GM12878 (cell line): ENCODE results near the gene UFSP2. TPM values are rescaled to one million over a fixed set of nuclear protein-coding genes. Genes with fewer than 3 reads are reported as not detected.

Experiments
- FOXK2 ChIP-seq: fragments of 450-650 bp; IDR thresholded peaks from 2 replicates; pipeline ENCODE4 v1.6.1; 2017; ENCODE audit warnings: mild to moderate bottlenecking, moderate library complexity
- RFX5 ChIP-seq: IDR thresholded peaks from 2 replicates; pipeline ENCODE4 v1.6.1; 2011; ENCODE audit warnings: low read depth, low read length, improper control_type of control experiment
- TARDBP ChIP-seq: IDR thresholded peaks from 2 replicates; pipeline ENCODE4 v1.6.1; 2016; ENCODE audit warnings: borderline replicate concordance
- polyA plus RNA-seq, 11 experiments: library from polyadenylated mRNA; depleted of rRNA in 4 of 11; unstranded in 6 of 11; stranded (reverse) in 5 of 11; fragments of >200 nt; fragmentation: Nextera tagmentation in 4 of 11; fragmentation: Illumina TruSeq in 1 of 11; extraction: Ambion mirVana in 4 of 11; extraction: Trizol in 1 of 11; gene quantifications; 1 replicate in 1 of 11; 2 replicates in 10 of 11; pipeline versions ENCODE4 v1.2.1 to v1.2.3, GENCODE V29; 2011 to 2016; ENCODE audit warnings: inconsistent platforms in 2 of 11, missing spikeins in 2 of 11, low read depth in 1 of 11
- total RNA-seq, 4 experiments: library from RNA; depleted of rRNA in 3 of 4; stranded (reverse); fragments of >200 nt in 3 of 4; fragmentation: Illumina TruSeq in 1 of 4; extraction: Trizol in 1 of 4; gene quantifications; 2 replicates each; pipeline versions ENCODE4 v1.2.1 to v1.2.3, GENCODE V29; 2013 to 2021
- TF ChIP-seq, protein P1 (sequence below): fragments of 450-650 bp; IDR thresholded peaks from 2 replicates; pipeline ENCODE4 v1.6.1; 2018; ENCODE audit warnings: mild to moderate bottlenecking, low read depth, moderate library complexity; ENCODE audit not compliant: partially characterized antibody
- TF ChIP-seq, protein P2 (sequence below): fragments of 450-650 bp; IDR thresholded peaks from 2 replicates; pipeline ENCODE4 v1.6.1; 2016; ENCODE audit warnings: mild to moderate bottlenecking
- TF ChIP-seq, protein P3 (sequence below): fragments of 450-650 bp; conservative IDR thresholded peaks from 2 replicates; pipeline ENCODE4 v1.6.1; 2017; ENCODE audit warnings: mild to moderate bottlenecking, moderate library complexity

Gene UFSP2
- total and polyA plus RNA-seq, 10 of the 15 experiments (the other 5 are each of a cell fraction or from before 2014, with no cell fraction given), result 25.4 to 53.1 (median 37.7) TPM

DNA sequence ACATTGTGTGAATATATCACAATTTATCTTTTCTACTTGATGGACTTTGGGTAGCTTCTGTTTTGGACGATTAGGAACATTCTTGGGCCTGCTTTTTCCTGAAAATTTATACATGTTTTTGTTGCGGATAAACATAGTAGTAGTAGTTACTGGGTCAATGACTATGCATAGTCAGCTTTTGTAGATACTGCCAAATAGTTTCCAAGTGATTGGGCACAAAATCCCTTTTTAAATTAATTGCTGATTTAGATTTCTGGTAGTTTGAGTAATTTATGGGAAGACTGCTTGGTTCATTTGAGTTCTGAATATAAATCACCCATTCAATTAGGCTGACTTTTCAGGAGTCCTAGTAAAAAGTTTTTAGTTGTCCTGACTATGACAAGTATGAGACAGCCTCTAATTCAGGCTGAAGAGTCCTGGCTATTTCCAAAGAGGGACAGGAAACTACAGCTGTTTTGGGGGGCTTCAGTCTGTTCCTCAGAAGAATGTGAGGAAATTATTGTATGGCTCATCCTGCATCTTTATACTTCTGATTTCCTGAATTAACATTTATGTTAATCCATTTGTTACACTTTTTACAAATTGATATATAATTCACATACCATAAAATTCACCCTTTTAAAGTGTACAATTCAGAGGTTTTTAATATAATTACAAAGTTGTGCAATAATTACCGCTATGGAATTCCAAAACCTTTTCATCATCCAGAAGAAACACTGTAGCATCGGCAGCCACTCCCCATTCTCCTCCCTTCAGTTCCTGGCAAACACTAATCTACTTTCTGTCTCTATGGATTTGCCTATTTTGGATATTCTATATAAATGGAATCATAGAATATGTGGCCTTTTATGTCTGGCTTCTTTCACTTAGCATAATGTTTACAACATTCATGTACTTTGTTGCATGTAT lies 44.2 kb downstream of the UFSP2 start (continued):
- TF ChIP-seq, protein P1, sequence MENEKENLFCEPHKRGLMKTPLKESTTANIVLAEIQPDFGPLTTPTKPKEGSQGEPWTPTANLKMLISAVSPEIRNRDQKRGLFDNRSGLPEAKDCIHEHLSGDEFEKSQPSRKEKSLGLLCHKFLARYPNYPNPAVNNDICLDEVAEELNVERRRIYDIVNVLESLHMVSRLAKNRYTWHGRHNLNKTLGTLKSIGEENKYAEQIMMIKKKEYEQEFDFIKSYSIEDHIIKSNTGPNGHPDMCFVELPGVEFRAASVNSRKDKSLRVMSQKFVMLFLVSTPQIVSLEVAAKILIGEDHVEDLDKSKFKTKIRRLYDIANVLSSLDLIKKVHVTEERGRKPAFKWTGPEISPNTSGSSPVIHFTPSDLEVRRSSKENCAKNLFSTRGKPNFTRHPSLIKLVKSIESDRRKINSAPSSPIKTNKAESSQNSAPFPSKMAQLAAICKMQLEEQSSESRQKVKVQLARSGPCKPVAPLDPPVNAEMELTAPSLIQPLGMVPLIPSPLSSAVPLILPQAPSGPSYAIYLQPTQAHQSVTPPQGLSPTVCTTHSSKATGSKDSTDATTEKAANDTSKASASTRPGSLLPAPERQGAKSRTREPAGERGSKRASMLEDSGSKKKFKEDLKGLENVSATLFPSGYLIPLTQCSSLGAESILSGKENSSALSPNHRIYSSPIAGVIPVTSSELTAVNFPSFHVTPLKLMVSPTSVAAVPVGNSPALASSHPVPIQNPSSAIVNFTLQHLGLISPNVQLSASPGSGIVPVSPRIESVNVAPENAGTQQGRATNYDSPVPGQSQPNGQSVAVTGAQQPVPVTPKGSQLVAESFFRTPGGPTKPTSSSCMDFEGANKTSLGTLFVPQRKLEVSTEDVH, result no peak
- TF ChIP-seq, protein P2, sequence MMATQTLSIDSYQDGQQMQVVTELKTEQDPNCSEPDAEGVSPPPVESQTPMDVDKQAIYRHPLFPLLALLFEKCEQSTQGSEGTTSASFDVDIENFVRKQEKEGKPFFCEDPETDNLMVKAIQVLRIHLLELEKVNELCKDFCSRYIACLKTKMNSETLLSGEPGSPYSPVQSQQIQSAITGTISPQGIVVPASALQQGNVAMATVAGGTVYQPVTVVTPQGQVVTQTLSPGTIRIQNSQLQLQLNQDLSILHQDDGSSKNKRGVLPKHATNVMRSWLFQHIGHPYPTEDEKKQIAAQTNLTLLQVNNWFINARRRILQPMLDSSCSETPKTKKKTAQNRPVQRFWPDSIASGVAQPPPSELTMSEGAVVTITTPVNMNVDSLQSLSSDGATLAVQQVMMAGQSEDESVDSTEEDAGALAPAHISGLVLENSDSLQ, result no peak
- TF ChIP-seq, protein P3, sequence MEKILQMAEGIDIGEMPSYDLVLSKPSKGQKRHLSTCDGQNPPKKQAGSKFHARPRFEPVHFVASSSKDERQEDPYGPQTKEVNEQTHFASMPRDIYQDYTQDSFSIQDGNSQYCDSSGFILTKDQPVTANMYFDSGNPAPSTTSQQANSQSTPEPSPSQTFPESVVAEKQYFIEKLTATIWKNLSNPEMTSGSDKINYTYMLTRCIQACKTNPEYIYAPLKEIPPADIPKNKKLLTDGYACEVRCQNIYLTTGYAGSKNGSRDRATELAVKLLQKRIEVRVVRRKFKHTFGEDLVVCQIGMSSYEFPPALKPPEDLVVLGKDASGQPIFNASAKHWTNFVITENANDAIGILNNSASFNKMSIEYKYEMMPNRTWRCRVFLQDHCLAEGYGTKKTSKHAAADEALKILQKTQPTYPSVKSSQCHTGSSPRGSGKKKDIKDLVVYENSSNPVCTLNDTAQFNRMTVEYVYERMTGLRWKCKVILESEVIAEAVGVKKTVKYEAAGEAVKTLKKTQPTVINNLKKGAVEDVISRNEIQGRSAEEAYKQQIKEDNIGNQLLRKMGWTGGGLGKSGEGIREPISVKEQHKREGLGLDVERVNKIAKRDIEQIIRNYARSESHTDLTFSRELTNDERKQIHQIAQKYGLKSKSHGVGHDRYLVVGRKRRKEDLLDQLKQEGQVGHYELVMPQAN, result no peak
- TF ChIP-seq RFX5, result no peak
- TF ChIP-seq FOXK2, result no peak
- TF ChIP-seq TARDBP, result no peak
